IPS DF 6.9 (cell line): Measurements from ENCODE around the gene GGT7.
A peak's percentile ranks its signal among the peaks of the same experiment; 100 is the strongest.
"Not testable (repeated sequence)": the region's sequence is repeated elsewhere in the genome, so short reads cannot be mapped to it uniquely, and the experiment has no call there.

Source experiments
- DNase-seq: peaks from one replicate; pipeline ENCODE4 v3.0.0-alpha.2; 2013; ENCODE audit warnings: low read depth, low spot score
- H3K27ac ChIP-seq: one replicate; pipeline ENCODE4 v1.5.1; 2013; ENCODE audit warnings: low read length, control low read depth
- H3K27me3 ChIP-seq: 2 replicates; pipeline ENCODE4 v1.6.1; 2013; ENCODE audit warnings: mild to moderate bottlenecking, low read length; ENCODE audit not compliant: control insufficient read depth, insufficient read depth
- H3K36me3 ChIP-seq: 2 replicates; pipeline ENCODE4 v1.6.1; 2013; ENCODE audit warnings: low read length; ENCODE audit not compliant: control insufficient read depth, insufficient read depth
- H3K4me1 ChIP-seq: 2 replicates; pipeline ENCODE4 v1.6.1; 2013; ENCODE audit warnings: low read length; ENCODE audit not compliant: control insufficient read depth, insufficient read depth
- H3K4me3 ChIP-seq: 2 replicates; pipeline ENCODE4 v1.5.1; 2013; ENCODE audit warnings: mild to moderate bottlenecking, low read length
- H3K9me3 ChIP-seq: 2 replicates; pipeline ENCODE4 v1.6.1; 2013; ENCODE audit warnings: low read length, inconsistent platforms; ENCODE audit not compliant: control insufficient read depth, insufficient read depth
- WGBS: extraction: QIAGEN DNeasy Blood & Tissue Kit; methylation state at CpG from one replicate; pipeline ENCODE4 v1.1.7; 2013; ENCODE audit warnings: mixed read lengths, missing lambda C conversion rate; ENCODE audit not compliant: insufficient read length, insufficient coverage; 5-methylcytosine and 5-hydroxymethylcytosine counted together

Gene GGT7, protein sequence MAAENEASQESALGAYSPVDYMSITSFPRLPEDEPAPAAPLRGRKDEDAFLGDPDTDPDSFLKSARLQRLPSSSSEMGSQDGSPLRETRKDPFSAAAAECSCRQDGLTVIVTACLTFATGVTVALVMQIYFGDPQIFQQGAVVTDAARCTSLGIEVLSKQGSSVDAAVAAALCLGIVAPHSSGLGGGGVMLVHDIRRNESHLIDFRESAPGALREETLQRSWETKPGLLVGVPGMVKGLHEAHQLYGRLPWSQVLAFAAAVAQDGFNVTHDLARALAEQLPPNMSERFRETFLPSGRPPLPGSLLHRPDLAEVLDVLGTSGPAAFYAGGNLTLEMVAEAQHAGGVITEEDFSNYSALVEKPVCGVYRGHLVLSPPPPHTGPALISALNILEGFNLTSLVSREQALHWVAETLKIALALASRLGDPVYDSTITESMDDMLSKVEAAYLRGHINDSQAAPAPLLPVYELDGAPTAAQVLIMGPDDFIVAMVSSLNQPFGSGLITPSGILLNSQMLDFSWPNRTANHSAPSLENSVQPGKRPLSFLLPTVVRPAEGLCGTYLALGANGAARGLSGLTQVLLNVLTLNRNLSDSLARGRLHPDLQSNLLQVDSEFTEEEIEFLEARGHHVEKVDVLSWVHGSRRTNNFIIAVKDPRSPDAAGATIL

DNA sequence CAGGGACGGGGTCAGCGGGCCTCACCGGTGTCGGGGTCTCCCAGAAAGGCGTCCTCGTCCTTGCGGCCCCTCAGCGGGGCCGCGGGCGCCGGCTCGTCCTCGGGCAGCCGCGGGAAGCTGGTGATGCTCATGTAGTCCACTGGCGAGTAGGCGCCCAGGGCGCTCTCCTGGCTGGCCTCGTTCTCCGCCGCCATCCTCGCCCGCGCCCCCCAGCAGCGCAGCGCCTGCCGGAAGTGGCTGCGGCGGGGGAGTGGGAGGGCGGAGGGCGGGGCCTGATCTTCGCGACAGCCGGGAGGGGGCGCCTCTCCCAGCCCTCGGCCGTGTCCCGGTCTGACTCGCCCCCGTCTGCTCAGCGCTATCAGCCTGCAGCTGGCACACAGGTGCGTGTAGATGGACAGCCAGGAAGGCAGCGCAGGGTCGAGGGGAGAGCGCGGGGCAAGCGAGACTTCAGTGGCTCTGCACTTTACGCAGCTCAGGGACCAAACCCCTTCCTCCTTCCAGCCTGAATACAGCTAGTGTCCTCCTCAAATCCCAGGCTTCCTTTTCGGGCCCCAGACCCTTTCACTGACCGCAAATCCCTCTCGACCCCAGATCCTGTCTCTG is at the start of gene GGT7:
Gene GGT7, minus strand, starts transcription at position 235 of the 603 bp plus-strand sequence. Its CDS starts 41 bp downstream, at position 194.
- Histone ChIP-seq H3K4me1 (peaks cover 3% of the 10 kb centered on the region; the same call in 1 of the 2 replicates), H3K9me3 (no peaks in the 10 kb centered on the region), H3K36me3 (no peaks in the 10 kb centered on the region), H3K27ac (no peak within 1 kb of the TSS), H3K27me3 (no peaks in the 10 kb centered on the region), H3K4me3 (peak within 1 kb of the TSS; percentile 50)
- no CpG with 5 or more reads among the region's 52 CpGs for WGBS
- peak; percentile 61 for DNase-seq

DNA sequence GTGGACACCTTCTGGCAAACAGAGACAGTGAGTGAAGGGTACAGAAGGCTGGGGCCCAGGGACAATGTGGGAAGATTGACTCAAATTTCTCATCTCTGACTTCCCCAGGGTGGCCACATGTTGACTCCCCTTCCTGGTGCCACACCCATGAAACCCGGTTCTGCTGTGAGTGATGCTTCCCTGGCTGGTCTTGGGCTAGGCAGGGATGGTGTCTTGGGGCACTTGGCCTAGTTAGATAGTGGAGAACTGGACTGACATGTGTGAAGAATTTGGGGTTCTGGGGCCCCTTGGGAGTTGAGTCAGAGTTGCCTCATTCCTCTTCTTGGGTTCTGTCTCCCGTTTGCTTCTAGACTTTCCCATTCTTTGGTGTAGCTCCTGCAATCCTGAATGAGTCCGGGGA is 48.8 kb upstream of the GGT7 start:
- H3K27ac ChIP-seq: no peak overlapping the region

DNA sequence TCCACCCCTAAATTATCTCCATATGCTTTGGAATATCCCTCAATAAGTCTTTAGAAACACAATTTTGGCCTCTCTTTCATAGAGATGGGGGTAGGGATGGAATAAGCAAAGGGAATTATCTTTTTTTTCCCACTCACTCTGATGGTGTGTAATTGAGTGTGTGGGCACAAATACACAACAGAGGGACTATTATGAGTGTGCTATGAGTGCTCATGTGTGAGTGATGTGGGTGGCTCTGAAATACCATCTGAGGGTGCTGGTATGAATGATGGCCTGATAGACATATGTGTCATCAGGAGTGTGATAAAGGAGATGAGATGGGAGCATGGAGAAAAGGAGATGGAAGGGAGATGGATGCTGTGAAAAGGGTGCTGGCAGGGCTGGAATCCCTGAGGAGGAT is 47.4 kb upstream of the GGT7 start:
- no peak for DNase-seq
- Histone ChIP-seq H3K4me3 (no peak overlapping the region), H3K27me3 (no peaks in the 10 kb centered on the region), H3K36me3 (peaks cover 5% of the 10 kb centered on the region; the same call in 1 of the 2 replicates), H3K4me1 (no peaks in the 10 kb centered on the region), H3K27ac (no peak overlapping the region), H3K9me3 (no peaks in the 10 kb centered on the region)

More for the DNA sequence above, 48.8 kb upstream of the GGT7 start:
- Histone ChIP-seq H3K36me3 (peaks cover 5% of the 10 kb centered on the region; the same call in 1 of the 2 replicates), H3K4me3 (no peak overlapping the region), H3K4me1 (no peaks in the 10 kb centered on the region), H3K9me3 (no peaks in the 10 kb centered on the region), H3K27me3 (no peaks in the 10 kb centered on the region)
- no CpG with 5 or more reads among the region's 3 CpGs for WGBS
- no peak for DNase-seq

DNA sequence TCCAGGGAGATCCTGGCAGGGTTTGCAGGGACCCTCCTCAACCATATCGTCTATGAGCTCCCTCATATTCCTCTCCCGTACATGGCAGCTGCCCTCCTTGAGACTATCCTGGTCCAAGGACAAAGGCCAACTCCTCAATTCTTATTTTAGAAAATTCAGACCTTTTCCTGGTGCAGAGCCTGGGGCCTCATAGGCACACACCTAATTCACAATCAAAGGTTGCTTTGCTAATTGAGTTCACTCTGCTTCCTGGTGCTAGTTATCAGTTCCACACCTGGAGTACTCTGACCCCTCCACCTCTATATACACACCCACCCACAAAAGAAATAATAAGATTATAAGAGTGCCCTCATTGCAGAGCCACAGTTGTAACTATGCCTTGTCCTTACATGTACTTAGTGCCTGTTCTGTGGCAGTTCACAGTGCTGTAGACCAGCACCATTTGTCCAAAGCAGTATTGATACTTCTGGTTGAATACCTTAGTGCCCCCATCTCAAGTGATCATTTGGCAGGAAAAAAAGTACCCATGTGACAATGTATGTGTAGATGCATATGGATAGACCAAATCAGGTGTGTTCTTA is 44.2 kb upstream of the GGT7 start:
- Histone ChIP-seq H3K9me3 (peaks cover 2% of the 10 kb centered on the region; the same call in 1 of the 2 replicates), H3K4me3 (no peak overlapping the region), H3K4me1 (no peaks in the 10 kb centered on the region), H3K27me3 (no peaks in the 10 kb centered on the region), H3K27ac (no peak overlapping the region), H3K36me3 (peaks cover 5% of the 10 kb centered on the region)
- no CpG with 5 or more reads among the region's 2 CpGs for WGBS
- no peak for DNase-seq

DNA sequence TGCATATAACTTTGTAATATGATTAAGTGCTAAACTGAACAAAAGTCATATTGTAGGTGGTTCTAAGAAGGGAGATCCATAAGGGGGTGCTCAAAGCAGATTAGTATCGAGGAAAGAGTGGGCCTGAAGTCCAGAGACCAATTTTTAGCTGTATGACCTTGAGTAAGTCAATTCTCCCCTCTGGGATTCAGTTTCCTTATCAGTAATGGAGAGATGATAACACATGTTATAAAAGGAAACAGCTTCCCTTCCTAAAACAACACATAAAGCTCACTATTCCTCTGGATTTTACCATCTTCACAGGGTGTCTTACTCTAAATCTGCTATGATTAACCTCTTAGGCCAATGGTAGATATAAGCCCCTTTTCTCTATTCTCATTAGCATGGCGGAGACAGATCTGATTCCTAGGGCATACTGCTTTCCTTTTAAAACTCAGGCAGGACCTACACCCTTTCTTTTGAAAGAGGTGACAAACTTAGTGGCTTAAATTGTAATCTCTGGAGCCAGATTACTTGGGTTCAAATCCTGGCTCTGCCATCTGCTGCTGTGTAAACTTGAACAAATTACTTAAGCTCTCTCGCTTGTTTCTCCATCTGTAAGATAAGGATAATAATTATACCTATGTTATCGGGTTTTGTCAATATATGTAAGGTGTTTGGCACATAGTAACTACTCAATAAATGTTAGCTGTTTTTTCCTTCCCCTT is 43.2 kb upstream of the GGT7 start:
- no peak overlapping the region for H3K4me3 ChIP-seq
- H3K27ac ChIP-seq: no peak overlapping the region
- WGBS: no CpG with 5 or more reads among the region's 4 CpGs

DNA sequence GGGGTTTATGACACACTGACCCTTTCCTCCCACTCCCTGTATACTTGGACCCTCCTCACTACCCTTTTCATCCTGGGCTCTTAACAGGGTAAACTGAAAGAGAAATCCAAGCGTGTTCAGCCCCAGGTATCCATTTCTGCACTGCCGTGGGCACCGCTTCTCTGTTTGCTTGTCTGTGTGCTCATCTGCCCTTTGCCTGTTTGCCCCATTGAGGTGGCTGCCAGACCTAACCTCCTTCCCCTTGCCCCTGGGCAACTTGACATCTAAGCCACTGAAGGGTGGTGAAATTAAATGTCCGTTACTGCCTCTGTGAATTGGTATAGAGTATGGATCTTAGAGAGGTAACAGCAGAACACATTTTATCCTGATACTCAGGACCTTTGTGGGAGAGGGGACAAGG is 42.5 kb upstream of the GGT7 start:
- H3K4me3 ChIP-seq: no peak overlapping the region
- no CpG with 5 or more reads among the region's 4 CpGs for WGBS
- no peaks in the 10 kb centered on the region for H3K27me3 ChIP-seq
- no peak overlapping the region for H3K27ac ChIP-seq
- H3K36me3 ChIP-seq: peaks cover 2% of the 10 kb centered on the region; the same call in 1 of the 2 replicates
- H3K9me3 ChIP-seq: peaks cover 2% of the 10 kb centered on the region; the same call in 1 of the 2 replicates
- no peak for DNase-seq
- H3K4me1 ChIP-seq: no peaks in the 10 kb centered on the region

More for the DNA sequence above, 43.2 kb upstream of the GGT7 start:
- peaks cover 2% of the 10 kb centered on the region; the same call in 1 of the 2 replicates for H3K9me3 ChIP-seq
- no peak for DNase-seq
- peaks cover 2% of the 10 kb centered on the region; the same call in 1 of the 2 replicates for H3K36me3 ChIP-seq
- no peaks in the 10 kb centered on the region for H3K4me1 ChIP-seq
- no peaks in the 10 kb centered on the region for H3K27me3 ChIP-seq

DNA sequence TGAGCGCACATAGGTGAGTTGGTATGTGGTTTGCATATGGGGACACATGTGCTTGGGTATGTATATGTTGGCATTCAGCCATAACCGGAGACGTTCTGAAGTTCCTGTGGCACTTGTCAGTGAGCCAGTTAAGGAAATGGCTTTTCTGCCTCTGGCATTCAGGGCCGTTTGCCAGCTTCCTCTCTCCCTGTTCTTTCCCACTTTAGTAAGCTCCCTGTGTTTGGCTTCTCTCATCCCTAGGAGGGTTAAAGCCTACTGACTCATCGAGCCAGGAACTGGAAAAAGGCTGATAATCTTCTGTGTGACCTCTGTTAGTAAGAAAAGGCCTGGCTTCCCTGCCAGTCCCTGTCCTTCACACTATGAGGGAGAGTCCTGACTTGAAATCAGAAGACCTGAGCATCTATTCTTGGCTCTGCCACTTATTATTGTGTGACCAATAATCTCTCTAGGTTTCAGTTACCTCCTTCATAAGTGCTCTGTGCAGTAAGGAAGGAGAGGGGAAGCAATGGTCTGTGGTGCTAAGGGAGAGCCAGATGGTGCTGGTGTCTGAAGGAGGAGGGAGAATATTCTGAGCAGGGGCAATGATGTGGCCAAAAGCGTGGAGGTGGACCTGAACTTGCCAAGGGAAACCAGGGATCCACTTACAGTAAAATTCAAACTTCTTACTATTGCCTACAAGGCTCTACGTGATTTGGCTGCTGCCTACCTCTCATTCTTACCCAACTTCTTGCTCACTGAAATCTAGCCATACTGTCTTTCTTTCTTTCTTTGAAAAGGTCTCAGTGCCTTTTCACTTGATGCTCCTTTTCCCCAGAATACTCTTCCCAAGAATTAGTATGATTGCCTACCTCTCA is 35.2 kb upstream of the GGT7 start:
- Histone ChIP-seq H3K9me3 (no peaks in the 10 kb centered on the region), H3K4me3 (no peak overlapping the region), H3K27me3 (no peaks in the 10 kb centered on the region), H3K36me3 (no peaks in the 10 kb centered on the region), H3K27ac (no peak overlapping the region), H3K4me1 (no peaks in the 10 kb centered on the region)
- no peak for DNase-seq
- no CpG with 5 or more reads among the region's 7 CpGs for WGBS

DNA sequence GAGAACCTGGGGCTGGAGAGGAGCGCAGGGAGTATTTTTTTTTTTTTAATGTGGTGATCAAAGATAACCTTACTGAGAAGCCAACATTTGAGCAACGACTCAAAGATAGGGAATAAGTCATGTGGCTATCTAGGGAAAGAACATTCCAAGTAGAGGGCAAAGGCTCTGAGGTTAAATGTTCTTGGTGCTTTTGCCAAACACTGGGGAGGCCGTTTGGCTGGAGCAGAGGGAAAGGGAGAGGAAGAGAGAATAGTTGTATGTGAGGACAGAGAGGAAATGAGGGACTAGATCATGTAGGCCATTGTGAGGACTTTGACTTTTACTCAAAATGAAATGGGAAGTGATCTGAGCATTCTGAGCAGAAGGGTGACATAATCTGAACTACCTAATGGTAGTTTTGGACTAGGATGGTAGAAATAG is 31.6 kb upstream of the GGT7 start:
- Histone ChIP-seq H3K27ac (no peak overlapping the region), H3K27me3 (no peaks in the 10 kb centered on the region), H3K4me1 (no peaks in the 10 kb centered on the region), H3K9me3 (no peaks in the 10 kb centered on the region), H3K36me3 (no peaks in the 10 kb centered on the region), H3K4me3 (no peak overlapping the region)
- DNase-seq: no peak
- no CpG with 5 or more reads among the region's 3 CpGs for WGBS

DNA sequence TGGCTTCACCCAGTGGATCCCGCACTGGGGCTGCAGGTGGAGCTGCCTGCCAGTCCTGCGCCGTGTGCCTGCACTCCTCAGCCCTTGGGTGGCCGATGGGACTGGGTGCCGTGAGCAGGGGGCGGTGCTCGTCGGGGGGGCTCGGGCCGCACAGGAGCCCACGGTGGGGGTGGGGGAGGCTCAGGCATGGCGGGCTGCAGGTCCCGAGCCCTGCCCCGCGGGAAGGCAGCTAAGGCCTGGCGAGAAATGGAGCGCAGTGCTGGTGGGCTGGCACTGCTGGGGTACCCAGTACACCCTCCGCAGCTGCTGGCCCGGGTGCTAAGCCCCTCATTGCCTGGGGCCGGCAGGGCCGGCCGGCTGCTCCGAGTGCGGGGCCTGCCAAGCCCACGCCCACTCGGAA is 26.1 kb upstream of the GGT7 start:
- H3K9me3 ChIP-seq, H3K4me1 ChIP-seq, H3K4me3 ChIP-seq, H3K36me3 ChIP-seq, H3K27me3 ChIP-seq, DNase-seq, H3K27ac ChIP-seq: not testable (repeated sequence)
- WGBS: no CpG with 5 or more reads among the region's 26 CpGs
